Measurements from ENCODE around the gene TYR.

Gene TYR

GRCh38 chr11:89201138-89201537 lies 23.5 kb downstream of the TYR start:
- Histone ChIP-seq H3K9me3 (ENCODE audit: insufficient read depth, low read length) (no peaks in the 10 kb centered on the region), H3K4me2 (ENCODE audit: low read depth, low read length, poor library complexity, severe bottlenecking) (no peak overlapping the region), H3K27ac (ENCODE audit: low read depth, low read length) (no peak overlapping the region), H4K20me1 (ENCODE audit: low read depth, low read length) (no peaks in the 10 kb centered on the region), H2AFZ (ENCODE audit: low read depth, low read length, severe bottlenecking) (no peak overlapping the region), H3F3A (ENCODE audit: insufficient read depth) (no peaks in the 10 kb centered on the region), H3K4me3 (ENCODE audit: insufficient read depth, low read length, poor library complexity, severe bottlenecking) (no peak overlapping the region), H3K9me2 (replicated peaks; ENCODE audit: insufficient read depth, low read length) (no peaks in the 10 kb centered on the region), H3K27me3 (ENCODE audit: low read length) (no peaks in the 10 kb centered on the region), H3K36me3 (ENCODE audit: low read length) (no peaks in the 10 kb centered on the region), H3K9ac (ENCODE audit: low read length) (no peak overlapping the region), H3K79me2 (ENCODE audit: insufficient read depth, low read length) (no peaks in the 10 kb centered on the region)
- TF ChIP-seq EZH2phosphoT487 (conservative IDR thresholded peaks at IDR 0.05; ENCODE audit: low read length) (no peak), CTCF (IDR thresholded peaks at IDR 0.05; ENCODE audit: insufficient read depth, low read length, poor library complexity, severe bottlenecking) (no peak)

GRCh38 chr11:89203814-89204213 lies 26.1 kb downstream of the TYR start:
- Histone ChIP-seq H4K20me1 (ENCODE audit: low read depth, low read length) (no peaks in the 10 kb centered on the region), H2AFZ (ENCODE audit: low read depth, low read length, severe bottlenecking) (no peak overlapping the region)

GRCh38 chr11:89205378-89205777 lies 27.7 kb downstream of the TYR start:
- Histone ChIP-seq H3K36me3 (ENCODE audit: low read length) (no peaks in the 10 kb centered on the region), H3K27me3 (ENCODE audit: low read length) (no peaks in the 10 kb centered on the region), H3F3A (ENCODE audit: insufficient read depth) (no peaks in the 10 kb centered on the region), H4K20me1 (ENCODE audit: low read depth, low read length) (no peaks in the 10 kb centered on the region), H2AFZ (ENCODE audit: low read depth, low read length, severe bottlenecking) (no peak overlapping the region), H3K4me3 (ENCODE audit: insufficient read depth, low read length, poor library complexity, severe bottlenecking) (no peak overlapping the region), H3K9ac (ENCODE audit: low read length) (no peak overlapping the region), H3K27ac (ENCODE audit: low read depth, low read length) (no peak overlapping the region), H3K4me2 (ENCODE audit: low read depth, low read length, poor library complexity, severe bottlenecking) (no peak overlapping the region), H3K9me2 (replicated peaks; ENCODE audit: insufficient read depth, low read length) (no peaks in the 10 kb centered on the region), H3K9me3 (ENCODE audit: insufficient read depth, low read length) (no peaks in the 10 kb centered on the region), H3K79me2 (ENCODE audit: insufficient read depth, low read length) (no peaks in the 10 kb centered on the region)
- TF ChIP-seq CTCF (IDR thresholded peaks at IDR 0.05; ENCODE audit: insufficient read depth, low read length, poor library complexity, severe bottlenecking): no peak
- TF ChIP-seq EZH2phosphoT487 (conservative IDR thresholded peaks at IDR 0.05; ENCODE audit: low read length): no peak

More at GRCh38 chr11:89203814-89204213, 26.1 kb downstream of the TYR start:
- Histone ChIP-seq H3K4me2 (ENCODE audit: low read depth, low read length, poor library complexity, severe bottlenecking) (no peak overlapping the region), H3K9me2 (replicated peaks; ENCODE audit: insufficient read depth, low read length) (no peaks in the 10 kb centered on the region), H3K27me3 (ENCODE audit: low read length) (no peaks in the 10 kb centered on the region), H3K9me3 (ENCODE audit: insufficient read depth, low read length) (no peaks in the 10 kb centered on the region), H3K4me3 (ENCODE audit: insufficient read depth, low read length, poor library complexity, severe bottlenecking) (no peak overlapping the region), H3K36me3 (ENCODE audit: low read length) (no peaks in the 10 kb centered on the region), H3K79me2 (ENCODE audit: insufficient read depth, low read length) (no peaks in the 10 kb centered on the region), H3K27ac (ENCODE audit: low read depth, low read length) (no peak overlapping the region), H3F3A (ENCODE audit: insufficient read depth) (no peaks in the 10 kb centered on the region), H3K9ac (ENCODE audit: low read length) (no peak overlapping the region)
- TF ChIP-seq CTCF (IDR thresholded peaks at IDR 0.05; ENCODE audit: insufficient read depth, low read length, poor library complexity, severe bottlenecking) (no peak), EZH2phosphoT487 (conservative IDR thresholded peaks at IDR 0.05; ENCODE audit: low read length) (no peak)
